ENCODE results near the gene COX4I1. TPM values are rescaled to one million over a fixed set of nuclear protein-coding genes. Genes with fewer than 3 reads are reported as not detected.

COX4I1 gene
- total and polyA plus RNA-seq, 9 of the 15 experiments (the other 6 are each of a cell fraction or from before 2014, with no cell fraction given), result 651 to 2,356 (median 1,032) TPM

Small RNAs within 50 kb of the gene (small RNA-seq; reads per million reads assigned to genes)
- gene RNU1-103P, result 0.11 reads per million

Other genes with a start within 250 kb of the COX4I1 start
- gene GSE1, start 186.4 kb upstream of the COX4I1 start, total RNA-seq (2014; rRNA removed), result 89.1 and 104 TPM in 2 replicates
- gene GSE1, start 186.4 kb upstream of the COX4I1 start, total RNA-seq (2014; rRNA removed; fragmentation: Illumina TruSeq; extraction: Trizol), result 40.9 and 41.8 TPM in 2 replicates
- gene GSE1, start 186.4 kb upstream of the COX4I1 start, total RNA-seq (2015; rRNA removed; fragmentation: Illumina TruSeq; extraction: Trizol), result 57.9 and 60.6 TPM in 2 replicates
- gene GSE1, start 186.4 kb upstream of the COX4I1 start, total RNA-seq (2021), result 208 and 244 TPM in 2 replicates
- gene GSE1, start 186.4 kb upstream of the COX4I1 start, polyA plus RNA-seq (2011; rRNA removed), result 54.2 and 64.0 TPM in 2 replicates
- 116 and 138 TPM in 2 replicates for gene GSE1, start 186.4 kb upstream of the COX4I1 start, polyA plus RNA-seq (2014; fragmentation: Illumina TruSeq; extraction: Trizol)
- gene GSE1, start 186.4 kb upstream of the COX4I1 start, polyA plus RNA-seq (2014; fragmentation: Nextera tagmentation; extraction: Ambion mirVana), result 10 to 100 TPM; 12.2 to 15.8 TPM
- 101 and 116 TPM in 2 replicates for gene GSE1, start 186.4 kb upstream of the COX4I1 start, polyA plus RNA-seq (2014; rRNA removed)
- gene GINS2, start 110.7 kb upstream of the COX4I1 start, total RNA-seq (2014; rRNA removed), result 42.0 and 44.2 TPM in 2 replicates
- gene GINS2, start 110.7 kb upstream of the COX4I1 start, total RNA-seq (2014; rRNA removed; fragmentation: Illumina TruSeq; extraction: Trizol), result 43.8 and 47.3 TPM in 2 replicates
- 39.4 and 40.4 TPM in 2 replicates for gene GINS2, start 110.7 kb upstream of the COX4I1 start, total RNA-seq (2015; rRNA removed; fragmentation: Illumina TruSeq; extraction: Trizol)
- 57.5 and 61.6 TPM in 2 replicates for gene GINS2, start 110.7 kb upstream of the COX4I1 start, total RNA-seq (2021)
- gene GINS2, start 110.7 kb upstream of the COX4I1 start, polyA plus RNA-seq (2011; rRNA removed), result 38.4 and 44.6 TPM in 2 replicates
- gene GINS2, start 110.7 kb upstream of the COX4I1 start, polyA plus RNA-seq (2014; fragmentation: Illumina TruSeq; extraction: Trizol), result 41.4 and 49.8 TPM in 2 replicates
- gene GINS2, start 110.7 kb upstream of the COX4I1 start, polyA plus RNA-seq (2014; fragmentation: Nextera tagmentation; extraction: Ambion mirVana), result 10 to 100 TPM; 61.3 to 76.2 TPM
- 42.3 and 42.9 TPM in 2 replicates for gene GINS2, start 110.7 kb upstream of the COX4I1 start, polyA plus RNA-seq (2014; rRNA removed)
- gene C16orf74, start 48.6 kb upstream of the COX4I1 start, total RNA-seq (2014; rRNA removed), result not detected in 2 replicates
- not detected in 2 replicates for gene C16orf74, start 48.6 kb upstream of the COX4I1 start, total RNA-seq (2014; rRNA removed; fragmentation: Illumina TruSeq; extraction: Trizol)
- gene C16orf74, start 48.6 kb upstream of the COX4I1 start, total RNA-seq (2015; rRNA removed; fragmentation: Illumina TruSeq; extraction: Trizol), result not detected in 2 replicates
- gene C16orf74, start 48.6 kb upstream of the COX4I1 start, total RNA-seq (2021), result not detected in 2 replicates
- 0.11 TPM in 1 of 2 replicates, not detected in the other for gene C16orf74, start 48.6 kb upstream of the COX4I1 start, polyA plus RNA-seq (2011; rRNA removed)
- not detected in 2 replicates for gene C16orf74, start 48.6 kb upstream of the COX4I1 start, polyA plus RNA-seq (2014; fragmentation: Illumina TruSeq; extraction: Trizol)
- not detected for gene C16orf74, start 48.6 kb upstream of the COX4I1 start, polyA plus RNA-seq (2014; fragmentation: Nextera tagmentation; extraction: Ambion mirVana)
- not detected in 2 replicates for gene C16orf74, start 48.6 kb upstream of the COX4I1 start, polyA plus RNA-seq (2014; rRNA removed)
- 81.8 and 86.4 TPM in 2 replicates for gene EMC8, start 151 bp upstream of the COX4I1 start, total RNA-seq (2014; rRNA removed)
- 36.4 and 48.6 TPM in 2 replicates for gene EMC8, start 151 bp upstream of the COX4I1 start, total RNA-seq (2014; rRNA removed; fragmentation: Illumina TruSeq; extraction: Trizol)
- gene EMC8, start 151 bp upstream of the COX4I1 start, total RNA-seq (2015; rRNA removed; fragmentation: Illumina TruSeq; extraction: Trizol), result 49.9 and 56.4 TPM in 2 replicates
- 60.8 and 71.9 TPM in 2 replicates for gene EMC8, start 151 bp upstream of the COX4I1 start, total RNA-seq (2021)
- gene EMC8, start 151 bp upstream of the COX4I1 start, polyA plus RNA-seq (2011; rRNA removed), result 45.2 and 54.7 TPM in 2 replicates
- 32.7 and 39.8 TPM in 2 replicates for gene EMC8, start 151 bp upstream of the COX4I1 start, polyA plus RNA-seq (2014; fragmentation: Illumina TruSeq; extraction: Trizol)
- 10 to 100 TPM; 11.4 to 14.0 TPM for gene EMC8, start 151 bp upstream of the COX4I1 start, polyA plus RNA-seq (2014; fragmentation: Nextera tagmentation; extraction: Ambion mirVana)
- 61.7 and 69.1 TPM in 2 replicates for gene EMC8, start 151 bp upstream of the COX4I1 start, polyA plus RNA-seq (2014; rRNA removed)
- gene IRF8, start 99.5 kb downstream of the COX4I1 start, total RNA-seq (2014; rRNA removed), result not detected in 2 replicates
- not detected in 2 replicates for gene IRF8, start 99.5 kb downstream of the COX4I1 start, total RNA-seq (2014; rRNA removed; fragmentation: Illumina TruSeq; extraction: Trizol)
- not detected in 2 replicates for gene IRF8, start 99.5 kb downstream of the COX4I1 start, total RNA-seq (2015; rRNA removed; fragmentation: Illumina TruSeq; extraction: Trizol)
- gene IRF8, start 99.5 kb downstream of the COX4I1 start, total RNA-seq (2021), result 0.65 and 0.98 TPM in 2 replicates
- gene IRF8, start 99.5 kb downstream of the COX4I1 start, polyA plus RNA-seq (2011; rRNA removed), result not detected in 2 replicates
- 0.07 TPM in 1 of 2 replicates, not detected in the other for gene IRF8, start 99.5 kb downstream of the COX4I1 start, polyA plus RNA-seq (2014; fragmentation: Illumina TruSeq; extraction: Trizol)
- not detected for gene IRF8, start 99.5 kb downstream of the COX4I1 start, polyA plus RNA-seq (2014; fragmentation: Nextera tagmentation; extraction: Ambion mirVana)
- gene IRF8, start 99.5 kb downstream of the COX4I1 start, polyA plus RNA-seq (2014; rRNA removed), result 0.01 and 0.03 TPM in 2 replicates